Measurements from ENCODE around the gene RASGRF1. TPM values are rescaled to one million over a fixed set of nuclear protein-coding genes. Genes with fewer than 3 reads are reported as not detected.

RASGRF1 gene
- total and polyA plus RNA-seq, 9 of the 15 experiments (the other 6 are each of a cell fraction or from before 2014, with no cell fraction given) = 0.03 to 0.58 (median 0.06) TPM; not detected in 1

- 0% methylated on average over 4 of the region's 4 CpGs for whole genome bisulfite sequencing (ENCODE audit: insufficient coverage, low coverage, missing lambda C conversion rate)
- ATAC-seq = no peak
- no peak overlapping the region for H3K27ac ChIP-seq (ENCODE audit: extremely low read depth, low read depth, low read length)
- BruUV-seq (replicated peaks) = no TSS peak
- no peak for FAIRE-seq
- H3K4me1 ChIP-seq (replicated peaks in 1 of 2; ENCODE audit: control insufficient read depth in 2 of 2, insufficient read depth in 2 of 2, low read length in 2 of 2) = peaks cover 0 to 4% of the 10 kb centered on the region in 2 experiments; a peak in 2 of 5 replicates
- peak in 1 of 4 experiments; percentile 6 for DNase-seq (ENCODE audit: extremely low read depth in 1 of 4, low spot score in 3 of 4)
- ChIA-PET POLR2A (no interaction called here), CTCF (ENCODE audit: low intra/inter-chr PET ratio) (interaction anchor here (1.6 kb wide), 1 partner anchor 155 kb away, joined by 6 read pairs; no protein-coding TSS in a partner anchor)
- in situ Hi-C loops (cut with MboI) (no loop called here), intact Hi-C loops (cut with micrococcal nuclease) (loop anchor here (10.0 kb wide), 1 partner anchor 74 kb away; no protein-coding TSS in a partner anchor)
- no peaks in the 10 kb centered on the region for H3K36me3 ChIP-seq (ENCODE audit: control insufficient read depth, insufficient read depth, low read length)
- no peaks in the 10 kb centered on the region for H3K9me3 ChIP-seq (replicated peaks; ENCODE audit: control insufficient read depth, insufficient read depth, low read depth, low read length)
- H4K20me1 ChIP-seq (replicated peaks; ENCODE audit: control insufficient read depth, insufficient read depth, low read length) = no peaks in the 10 kb centered on the region; the same call in 1 of the 2 replicates
- H3K4me3 ChIP-seq = no peak overlapping the region
- H3K79me2 ChIP-seq (ENCODE audit: control insufficient read depth, insufficient read depth, low read length) = no peaks in the 10 kb centered on the region
- no peak overlapping the region for H3K9ac ChIP-seq (ENCODE audit: insufficient read depth in 1 of 2, low read depth in 2 of 2, low read length in 2 of 2)
- no peak overlapping the region for H3K4me2 ChIP-seq (ENCODE audit: insufficient read depth, low read length)
- TF ChIP-seq FOXP4 (CRISPR knock-in tag; IDR thresholded peaks at IDR 0.05; ENCODE audit: borderline replicate concordance) = no peak
- TF ChIP-seq, protein P1, sequence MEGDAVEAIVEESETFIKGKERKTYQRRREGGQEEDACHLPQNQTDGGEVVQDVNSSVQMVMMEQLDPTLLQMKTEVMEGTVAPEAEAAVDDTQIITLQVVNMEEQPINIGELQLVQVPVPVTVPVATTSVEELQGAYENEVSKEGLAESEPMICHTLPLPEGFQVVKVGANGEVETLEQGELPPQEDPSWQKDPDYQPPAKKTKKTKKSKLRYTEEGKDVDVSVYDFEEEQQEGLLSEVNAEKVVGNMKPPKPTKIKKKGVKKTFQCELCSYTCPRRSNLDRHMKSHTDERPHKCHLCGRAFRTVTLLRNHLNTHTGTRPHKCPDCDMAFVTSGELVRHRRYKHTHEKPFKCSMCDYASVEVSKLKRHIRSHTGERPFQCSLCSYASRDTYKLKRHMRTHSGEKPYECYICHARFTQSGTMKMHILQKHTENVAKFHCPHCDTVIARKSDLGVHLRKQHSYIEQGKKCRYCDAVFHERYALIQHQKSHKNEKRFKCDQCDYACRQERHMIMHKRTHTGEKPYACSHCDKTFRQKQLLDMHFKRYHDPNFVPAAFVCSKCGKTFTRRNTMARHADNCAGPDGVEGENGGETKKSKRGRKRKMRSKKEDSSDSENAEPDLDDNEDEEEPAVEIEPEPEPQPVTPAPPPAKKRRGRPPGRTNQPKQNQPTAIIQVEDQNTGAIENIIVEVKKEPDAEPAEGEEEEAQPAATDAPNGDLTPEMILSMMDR (IDR thresholded peaks at IDR 0.05 in 2 of 3, conservative IDR thresholded peaks at IDR 0.05 in 1 of 3; ENCODE audit: insufficient read depth in 2 of 3, low read depth in 1 of 3, low read length in 3 of 3) = peak in 2 of 3 experiments; percentile 6 to 27; a peak in 1 of 6 replicates
- no peak for TF ChIP-seq CREB3L1 (IDR thresholded peaks at IDR 0.05; ENCODE audit: borderline replicate concordance, low read depth)
- no peak for TF ChIP-seq RBM17 (IDR thresholded peaks at IDR 0.05; ENCODE audit: borderline replicate concordance, low read depth, low read length)
- TF ChIP-seq SNAPC5 (CRISPR knock-in tag; IDR thresholded peaks at IDR 0.05) = no peak
- peak; percentile 31 for TF ChIP-seq CTCFL (IDR thresholded peaks at IDR 0.05; ENCODE audit: borderline replicate concordance, insufficient read depth, low read depth, low read length, poor library complexity, severe bottlenecking)
- H3K9me1 ChIP-seq (ENCODE audit: control insufficient read depth, insufficient read depth, low read length) = no peaks in the 10 kb centered on the region
- H2AFZ ChIP-seq (ENCODE audit: low read depth, low read length) = no peak overlapping the region
- peaks cover 4 to 50% of the 10 kb centered on the region in 2 experiments for H3K27me3 ChIP-seq (ENCODE audit: control insufficient read depth in 2 of 2, insufficient read depth in 2 of 2, low read length in 2 of 2)
Observed at GRCh38 chr15:79030470-79030869, 60.1 kb downstream of the RASGRF1 start.
